Fibroblast of villous mesenchyme (primary cell): ENCODE measurements around the gene OST4. TPM values are rescaled to one million over a fixed set of nuclear protein-coding genes. Genes with fewer than 3 reads are reported as not detected.

Experiments used
- DNase-seq: peaks from one replicate; pipeline ENCODE4 v3.0.0-alpha.2; 2010; ENCODE audit warnings: low read depth
- H3K4me3 ChIP-seq: 2 replicates; pipeline ENCODE4 v1.5.1; 2011; ENCODE audit warnings: low read depth, mild to moderate bottlenecking, low read length
- CTCF ChIP-seq: IDR thresholded peaks from 2 replicates; pipeline ENCODE4 v1.5.1; 2012; ENCODE audit warnings: low read depth, mild to moderate bottlenecking, low read length; ENCODE audit not compliant: insufficient read depth
- total RNA-seq: library from RNA; depleted of rRNA; stranded (reverse); fragments of >200 nt; gene quantifications from 2 replicates; pipeline ENCODE4 v1.2.3, GENCODE V29; 2012

Gene OST4
- total RNA-seq, 1 donor: 282 TPM

GRCh38 chr2:27069961-27070618 lies 1.4 kb downstream of the OST4 start:
- TF ChIP-seq CTCF: no peak
- peak overlapping the region; percentile 93 for H3K4me3 ChIP-seq
- no peak for DNase-seq

GRCh38 chr2:27069436-27069835 lies 2.0 kb downstream of the OST4 start:
- no peak for DNase-seq
- TF ChIP-seq CTCF: no peak
- peak overlapping the region; percentile 93 for H3K4me3 ChIP-seq

GRCh38 chr2:27067385-27067784 lies 4.1 kb downstream of the OST4 start:
- no peak for TF ChIP-seq CTCF
- H3K4me3 ChIP-seq: no peak overlapping the region
- DNase-seq: no peak

- TF ChIP-seq CTCF: no peak
- DNase-seq: no peak
- H3K4me3 ChIP-seq: no peak overlapping the region
These were observed 6.3 kb downstream of the OST4 start for GRCh38 chr2:27065128-27065527.

GRCh38 chr2:27060323-27060722 lies 11.1 kb downstream of the OST4 start:
- no peak overlapping the region for H3K4me3 ChIP-seq
- no peak for TF ChIP-seq CTCF
- no peak for DNase-seq

- TF ChIP-seq CTCF: no peak
- DNase-seq: no peak
- H3K4me3 ChIP-seq: no peak overlapping the region
These were observed 12.2 kb downstream of the OST4 start for GRCh38 chr2:27059141-27059820.
